PC-9 (cell line): ENCODE measurements around the gene TIRAP.
"Not testable (repeated sequence)": the region's sequence is repeated elsewhere in the genome, so short reads cannot be mapped to it uniquely, and the experiment has no call there.

Source experiments
- CTCF ChIP-seq: fragments of 200-600 bp; sonication (generic); conservative IDR thresholded peaks from 2 replicates; pipeline ENCODE4 v1.6.1; 2017; ENCODE audit warnings: mixed run types, antibody characterized with exemption, mild to moderate bottlenecking, moderate library complexity
- EZH2 ChIP-seq: fragments of 200-600 bp; sonication (generic); IDR thresholded peaks from 2 replicates; pipeline ENCODE4 v1.8.0; 2017; ENCODE audit warnings: antibody characterized with exemption, low read depth

- TF ChIP-seq CTCF, EZH2: not testable (repeated sequence)
Measured at GRCh38 chr11:126308771-126309170, 25.9 kb downstream of the TIRAP start.
